HG02885 (cell line): Measurements from ENCODE around the gene B3GAT1.

Experiments
- ATAC-seq: cut with Tn5 transposase; IDR thresholded peaks from one replicate; pipeline ENCODE4 v1.9.1; 2021; ENCODE audit warnings: mild to moderate bottlenecking; ENCODE audit not compliant: unreplicated experiment, poor library complexity

Gene B3GAT1

DNA sequence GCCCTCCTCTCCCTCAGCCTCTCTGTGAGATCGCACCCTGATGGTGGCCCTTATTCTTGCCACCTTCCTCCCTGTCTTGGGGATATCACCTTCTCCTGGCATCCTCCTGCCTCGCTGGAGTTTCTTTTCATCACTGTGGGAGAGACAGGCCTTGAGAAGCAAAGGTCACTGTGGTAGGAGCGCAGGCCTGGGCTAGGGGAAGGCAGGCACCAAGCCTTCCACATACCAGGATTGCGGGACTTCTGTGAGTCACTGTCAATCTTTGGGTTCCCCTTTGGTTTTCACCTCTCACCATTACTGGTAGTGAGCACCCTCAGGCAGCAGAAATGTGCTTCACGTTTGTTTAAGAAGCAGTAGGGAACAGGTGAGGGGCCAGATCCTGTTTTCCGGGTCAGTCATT, 31.2 kb upstream of the B3GAT1 start:
- no peak for ATAC-seq

DNA sequence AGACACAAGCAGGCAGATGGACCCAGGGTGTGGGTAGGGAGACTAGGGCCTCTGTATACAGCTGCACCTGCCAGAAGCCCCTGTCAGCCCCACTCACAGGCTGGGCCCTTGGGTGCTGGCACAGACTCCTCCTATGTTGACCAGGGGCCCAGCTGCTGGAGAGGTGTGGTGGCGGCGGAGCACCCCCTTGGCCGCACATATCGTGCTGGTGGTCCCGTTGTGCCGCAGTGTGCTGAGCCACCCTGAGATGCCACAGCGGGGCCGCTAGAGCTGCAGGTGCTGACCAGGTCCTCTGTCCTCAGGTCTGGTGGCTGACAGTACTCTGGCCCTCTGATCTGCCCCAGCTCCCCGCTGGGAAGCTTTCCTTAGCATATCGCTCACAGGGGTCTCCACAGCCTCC, 30.2 kb upstream of the B3GAT1 start:
- no peak for ATAC-seq

DNA sequence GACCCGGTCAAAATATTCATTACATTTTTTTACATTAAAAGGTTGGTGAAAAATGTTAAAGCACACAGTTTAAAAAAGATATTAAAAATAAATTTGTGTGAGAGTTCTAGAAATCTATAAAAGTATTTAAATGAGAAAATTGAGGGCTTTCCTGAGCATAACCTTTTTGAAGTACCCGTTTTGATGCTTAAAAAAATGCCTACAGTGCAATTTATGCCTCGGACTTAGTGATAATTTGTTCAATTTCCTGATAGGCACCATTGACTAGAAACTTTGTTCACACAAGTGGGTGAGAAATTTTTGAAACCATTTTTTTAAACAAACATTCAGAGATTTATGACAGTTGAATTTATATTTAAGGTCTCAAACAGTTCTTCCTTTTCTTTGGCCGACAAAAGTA, 29.7 kb upstream of the B3GAT1 start:
- no peak for ATAC-seq

DNA sequence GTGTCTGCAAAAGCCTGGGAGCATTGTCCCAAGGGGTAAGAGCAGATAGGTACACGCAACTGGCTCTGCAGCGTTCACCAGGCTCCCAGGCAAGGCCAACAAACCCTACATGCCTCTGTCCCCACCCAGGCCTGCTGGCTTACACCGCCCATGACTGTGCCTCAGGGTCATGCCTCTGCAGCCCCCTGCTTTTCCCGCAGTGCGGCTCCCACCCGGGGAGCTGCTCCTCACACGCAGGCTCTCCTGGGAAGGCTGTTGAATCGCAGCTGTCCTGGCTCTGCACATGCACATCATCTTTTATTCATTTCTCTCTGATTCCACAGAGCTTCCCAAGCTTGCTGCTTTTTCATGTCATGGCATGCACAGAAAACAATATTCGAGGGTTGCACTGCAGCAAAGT, 29.2 kb upstream of the B3GAT1 start:
- ATAC-seq = no peak

DNA sequence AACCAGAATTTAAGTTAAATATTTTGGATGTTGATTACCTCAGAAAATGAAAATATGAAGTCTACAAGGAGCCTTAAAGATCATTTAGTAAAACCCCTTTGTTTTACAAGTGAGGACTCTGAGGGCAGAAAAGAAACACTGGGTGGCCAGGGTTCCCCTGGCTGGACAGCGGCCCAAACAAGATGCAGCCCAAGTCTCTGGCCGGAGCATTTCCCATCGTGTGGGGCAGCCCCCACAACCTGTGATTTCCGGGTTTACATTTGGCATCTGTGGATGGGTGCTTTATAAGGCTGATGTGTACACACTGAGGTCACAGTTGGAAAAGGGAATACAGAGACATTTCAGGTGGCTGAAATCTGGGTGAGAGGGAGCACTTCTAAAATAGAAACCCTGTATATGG, 28.8 kb upstream of the B3GAT1 start:
- ATAC-seq = no peak

DNA sequence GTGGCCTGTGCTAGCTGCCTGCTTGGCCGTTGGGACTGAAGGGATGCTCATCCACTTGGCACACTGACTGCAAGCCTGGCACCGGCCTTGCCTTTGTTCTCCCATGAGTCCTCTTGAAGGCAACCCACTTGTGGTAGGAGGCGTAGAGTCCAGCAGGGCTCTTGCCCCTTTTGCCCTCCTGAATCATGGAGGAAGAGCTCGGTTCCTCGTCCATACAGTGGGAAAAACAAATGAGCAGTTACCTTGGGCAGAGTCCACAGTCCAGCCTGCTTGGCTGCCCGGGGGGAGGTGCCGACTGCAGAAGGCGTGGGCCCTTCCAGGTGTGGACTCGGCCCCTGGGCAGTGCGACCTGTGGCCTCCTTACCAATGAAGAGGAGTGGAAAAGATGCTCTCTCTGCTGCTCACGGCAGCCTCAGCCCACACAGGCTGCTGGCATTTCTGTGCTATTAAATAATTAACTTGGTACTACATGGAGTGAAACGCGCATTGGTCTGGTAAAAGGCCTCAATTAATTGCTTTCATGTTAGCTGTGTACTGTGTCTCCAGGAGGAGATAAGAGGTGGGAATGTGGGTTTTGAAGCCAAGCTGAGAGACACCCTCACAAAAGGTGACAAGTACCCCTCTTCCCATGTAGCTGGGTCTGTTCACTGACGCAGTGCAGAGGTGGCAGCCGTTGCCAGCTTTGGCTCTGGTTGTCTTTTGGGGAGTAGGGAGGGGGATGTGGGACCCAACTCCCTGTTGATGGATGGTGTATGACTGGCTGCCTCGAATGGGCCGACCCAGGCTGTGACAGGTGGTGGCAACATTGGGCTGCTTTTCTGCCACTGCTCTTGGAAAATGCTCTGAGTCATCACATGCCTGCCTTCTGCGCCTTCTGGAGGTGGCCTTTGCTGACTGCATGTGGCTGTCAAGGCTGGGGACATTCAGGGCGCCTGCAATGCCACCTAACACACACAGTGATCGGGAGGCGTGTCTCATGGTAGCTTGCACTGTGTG, 26.8 kb upstream of the B3GAT1 start:
- no peak for ATAC-seq

DNA sequence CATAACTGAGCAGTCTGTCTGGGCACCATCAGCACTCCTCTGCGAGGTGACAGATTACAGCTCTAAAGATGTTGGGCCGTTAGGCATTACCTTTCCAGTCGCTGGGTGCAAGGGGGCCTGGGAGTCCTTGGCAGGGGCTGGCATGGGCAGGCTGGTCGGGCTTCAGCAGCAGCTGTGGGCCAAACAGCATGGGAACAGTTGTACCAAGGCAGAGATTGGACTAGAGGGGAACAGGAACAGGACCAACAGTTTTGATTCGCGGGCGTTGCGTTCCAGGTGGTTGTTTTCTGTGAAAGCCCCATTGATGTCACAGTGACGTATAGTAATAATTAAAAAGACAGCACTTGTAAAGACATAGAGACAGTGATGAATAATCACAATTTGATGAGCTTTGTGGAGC, 25.8 kb upstream of the B3GAT1 start:
- ATAC-seq = no peak

DNA sequence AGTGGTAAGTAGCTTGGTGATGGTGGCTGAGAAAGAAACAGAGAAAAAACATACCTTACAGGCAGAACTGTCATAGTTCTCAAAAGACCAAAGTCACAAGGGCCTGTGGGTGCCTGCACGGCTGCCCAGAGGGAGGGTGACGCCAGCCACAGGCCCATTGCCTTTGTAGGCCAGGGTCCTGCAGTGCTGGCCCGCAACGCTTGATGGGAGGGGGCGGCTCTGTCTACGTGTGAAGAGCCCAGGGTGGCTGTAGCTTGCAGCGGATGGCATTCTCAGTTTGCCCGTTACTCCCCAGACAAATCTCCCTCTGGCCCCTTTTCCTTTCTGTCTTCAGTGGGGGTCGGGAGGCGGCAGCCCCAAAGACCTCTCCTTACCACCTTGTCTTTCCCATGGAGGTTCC, 24.7 kb upstream of the B3GAT1 start:
- ATAC-seq = no peak

DNA sequence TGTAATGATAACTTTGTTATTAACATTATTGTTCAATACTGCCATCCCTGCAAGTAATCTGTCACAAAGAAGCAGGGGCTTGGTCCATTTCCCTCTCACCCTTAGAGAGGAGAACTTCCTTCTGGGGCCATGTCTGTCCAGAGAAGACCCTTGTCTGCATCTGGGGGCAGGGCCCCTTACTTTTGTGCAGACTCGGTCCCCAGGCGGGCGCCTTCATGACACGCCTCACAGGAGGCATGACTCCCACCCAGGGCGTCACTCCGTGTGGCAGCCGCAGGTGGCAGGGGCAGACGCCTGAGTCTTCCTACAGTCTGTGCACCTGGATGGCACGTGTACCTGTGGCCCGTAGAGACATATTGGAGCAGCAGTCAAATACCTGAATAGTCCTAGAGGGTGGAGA, 21.8 kb upstream of the B3GAT1 start:
- no peak for ATAC-seq

DNA sequence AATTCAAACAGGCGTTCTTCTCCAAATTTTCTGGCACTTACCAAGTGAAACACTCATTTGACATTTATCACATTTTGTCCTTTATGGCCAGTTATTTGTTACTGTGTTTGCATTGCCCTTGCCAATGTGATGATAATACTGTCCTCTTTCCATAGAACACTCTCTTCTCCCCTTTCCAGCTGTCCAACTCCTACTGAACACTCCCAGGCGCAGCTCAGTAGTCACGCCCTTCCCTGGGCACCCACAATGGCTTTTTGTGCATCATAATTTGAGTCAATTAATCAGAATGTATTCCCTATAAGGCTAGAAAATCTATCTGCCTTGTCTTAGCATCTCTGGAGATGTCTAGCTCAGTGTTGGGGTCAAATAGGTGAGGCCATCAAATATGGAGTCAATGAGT, 21.2 kb upstream of the B3GAT1 start:
- ATAC-seq = no peak

DNA sequence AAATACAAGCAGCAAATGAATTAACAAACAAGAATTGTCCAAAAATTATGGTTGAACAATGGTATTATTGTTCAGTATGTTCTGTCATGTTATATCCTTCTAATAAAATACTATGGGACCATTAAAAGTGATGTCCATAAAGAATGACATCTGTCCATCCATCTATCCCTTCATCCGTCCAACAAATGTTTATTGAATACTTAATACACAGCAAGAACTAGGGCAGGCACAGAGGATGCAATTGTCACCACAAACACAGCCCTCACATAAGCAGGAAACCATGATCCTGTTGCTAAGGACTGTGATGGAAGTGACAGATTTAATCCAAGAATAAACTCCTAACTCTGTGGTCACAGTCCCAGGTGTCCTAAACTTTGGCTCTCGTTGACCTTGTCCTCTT, 20.7 kb upstream of the B3GAT1 start:
- ATAC-seq = no peak

DNA sequence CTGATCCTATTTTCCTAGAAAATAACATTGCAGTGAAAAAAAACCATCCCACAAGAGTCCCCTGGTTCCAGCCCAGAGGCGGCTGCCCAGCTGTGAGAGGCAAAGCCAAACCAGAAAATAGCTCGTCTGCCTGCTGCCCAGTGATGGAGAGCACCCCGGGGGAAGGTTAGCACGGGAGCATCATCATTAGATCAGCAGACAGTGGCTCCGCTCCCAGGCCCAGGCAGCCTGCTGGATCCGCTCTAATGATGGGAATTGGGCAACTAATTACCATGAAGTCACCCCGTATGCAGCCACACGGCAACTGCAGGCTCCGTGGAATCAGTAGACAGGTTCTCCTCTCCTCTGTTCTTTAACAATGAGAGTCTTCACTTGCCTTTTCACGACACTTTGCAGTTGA, 17.1 kb upstream of the B3GAT1 start:
- no peak for ATAC-seq

DNA sequence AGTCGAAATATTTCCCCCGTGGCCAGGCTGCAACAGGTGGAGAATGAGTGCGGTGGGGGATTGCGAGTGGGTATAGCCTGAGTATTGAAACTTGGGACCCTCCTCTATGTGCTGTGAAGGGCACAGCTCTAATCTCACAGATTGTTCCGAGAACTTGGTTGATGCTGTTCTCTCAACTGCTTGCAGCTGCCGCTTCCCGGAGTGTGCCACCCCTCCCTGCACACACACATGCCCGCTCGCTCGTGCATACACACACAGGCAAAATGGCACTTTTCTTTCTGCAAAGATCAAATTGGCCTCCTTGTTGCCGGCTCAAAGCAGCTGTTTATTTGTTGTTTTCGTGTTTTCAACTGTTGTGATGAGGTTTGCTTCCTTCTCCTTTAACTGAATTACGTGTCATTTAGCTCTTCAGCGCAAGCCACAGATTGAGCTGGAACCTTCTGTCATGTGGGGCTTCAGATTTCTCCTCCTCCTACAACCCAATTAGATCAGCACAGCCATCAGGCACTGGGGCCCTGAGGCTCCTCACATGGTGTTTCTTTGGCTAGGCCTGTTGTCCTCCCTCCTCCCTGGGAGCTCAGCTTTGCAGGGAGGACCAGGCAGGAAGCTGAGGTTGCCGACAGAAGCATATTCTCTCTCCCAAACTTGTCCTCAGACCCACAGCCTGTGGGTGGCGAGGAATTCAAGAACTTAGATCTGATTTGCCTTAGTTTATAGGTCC, 13.9 kb upstream of the B3GAT1 start:
- no peak for ATAC-seq

DNA sequence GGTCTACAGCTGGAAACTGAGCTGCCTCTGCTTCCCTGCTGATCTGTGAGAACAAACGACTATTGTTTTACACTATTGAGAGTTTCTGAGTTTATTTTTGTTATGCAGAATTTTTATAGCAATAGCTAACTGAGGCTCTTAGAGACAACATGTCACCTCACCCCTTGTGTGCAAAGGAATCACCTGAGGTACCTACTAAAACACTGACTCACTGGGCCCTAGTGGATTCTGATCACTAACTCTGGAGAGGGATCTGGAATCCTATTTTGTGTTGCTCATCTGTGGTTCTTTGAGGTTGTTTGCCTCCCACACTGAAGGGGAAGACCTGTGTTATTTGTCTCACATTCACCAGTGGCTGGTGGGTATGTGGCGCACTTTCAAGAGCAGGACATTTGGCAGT, 13.4 kb upstream of the B3GAT1 start:
- no peak for ATAC-seq

DNA sequence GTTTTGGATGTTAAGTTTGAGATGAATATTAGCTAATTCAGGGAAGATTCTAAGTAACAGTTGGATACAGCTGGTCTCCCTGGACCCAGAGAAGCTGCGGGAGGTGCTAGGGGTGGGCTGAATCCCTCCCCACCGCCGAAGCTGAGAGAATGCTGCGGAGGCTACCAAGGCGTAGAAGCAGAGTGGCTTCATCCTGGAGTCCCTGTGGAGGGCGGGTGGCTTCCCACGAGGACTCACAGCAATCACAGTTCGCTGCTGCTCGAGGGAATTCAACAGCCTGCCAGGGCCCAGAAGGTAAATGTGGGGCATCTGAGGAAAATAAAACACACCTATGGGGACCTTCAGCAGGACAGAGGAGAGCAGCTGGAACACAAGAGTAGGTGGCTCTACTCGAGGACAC, 11.1 kb upstream of the B3GAT1 start:
- ATAC-seq = no peak

DNA sequence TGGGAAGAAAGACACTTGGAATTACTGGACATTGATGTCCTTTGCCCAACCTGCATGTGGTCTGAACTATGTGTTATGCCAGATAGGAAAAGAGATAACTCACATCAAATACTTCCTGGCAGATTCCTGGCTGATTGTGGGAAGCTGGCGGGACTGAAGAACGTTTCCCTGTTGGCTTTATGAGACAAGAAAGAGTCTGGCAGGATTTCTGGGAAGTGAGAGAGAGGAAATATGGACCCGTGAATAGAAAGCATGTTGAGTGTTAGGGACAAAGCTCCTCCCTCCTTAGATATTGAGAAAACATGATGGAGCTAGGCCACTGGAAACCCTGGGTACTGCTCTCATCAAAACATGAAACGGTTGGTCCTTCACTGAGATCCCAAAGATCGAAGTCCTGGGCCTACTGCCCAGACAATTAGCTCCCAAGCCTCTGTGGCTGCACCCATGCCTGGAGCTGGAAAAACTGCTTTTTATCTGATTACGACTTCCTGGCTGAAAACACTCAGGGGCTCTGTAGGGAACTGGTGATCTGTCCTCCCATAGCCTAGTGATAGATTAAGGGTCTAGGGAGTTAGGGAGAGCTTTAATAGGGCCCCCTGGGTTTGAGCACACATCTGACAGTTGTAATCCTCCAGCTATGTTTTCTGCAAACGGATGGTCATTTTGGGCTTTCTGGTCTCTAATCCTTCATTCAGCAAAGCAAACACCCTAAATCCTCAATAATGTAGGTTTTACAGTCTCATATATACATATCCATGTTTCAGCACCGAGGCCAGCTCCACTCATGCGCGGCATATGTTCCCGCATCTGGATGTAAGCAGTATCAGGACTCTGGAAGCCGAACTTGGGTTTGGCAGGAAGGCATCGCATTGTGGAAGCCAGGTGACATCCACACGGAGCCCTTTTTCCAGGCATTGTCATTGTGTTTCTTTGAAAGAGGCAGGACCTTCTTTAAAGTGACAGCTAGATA, 6.1 kb upstream of the B3GAT1 start:
- ATAC-seq = no peak

DNA sequence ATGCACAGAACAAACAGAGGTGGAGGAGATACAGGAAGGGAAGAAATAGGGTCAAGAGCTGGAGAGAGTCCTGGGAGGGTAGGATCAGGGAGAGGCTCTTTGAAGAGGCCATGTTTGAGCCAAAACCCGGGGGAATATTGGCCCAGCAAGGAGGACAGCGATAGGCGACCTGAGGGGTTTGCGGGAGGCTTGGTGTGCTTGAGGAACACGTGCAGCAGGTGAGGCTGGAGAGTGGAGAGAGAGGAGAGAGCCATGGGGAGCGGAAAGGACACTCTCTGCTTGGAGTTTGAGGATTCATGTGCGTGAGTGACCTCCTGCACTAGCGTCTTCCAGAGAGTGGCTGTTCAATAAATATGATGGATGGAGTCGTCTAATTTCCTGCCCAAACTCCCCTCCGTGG, 4.7 kb upstream of the B3GAT1 start:
- ATAC-seq = no peak

DNA sequence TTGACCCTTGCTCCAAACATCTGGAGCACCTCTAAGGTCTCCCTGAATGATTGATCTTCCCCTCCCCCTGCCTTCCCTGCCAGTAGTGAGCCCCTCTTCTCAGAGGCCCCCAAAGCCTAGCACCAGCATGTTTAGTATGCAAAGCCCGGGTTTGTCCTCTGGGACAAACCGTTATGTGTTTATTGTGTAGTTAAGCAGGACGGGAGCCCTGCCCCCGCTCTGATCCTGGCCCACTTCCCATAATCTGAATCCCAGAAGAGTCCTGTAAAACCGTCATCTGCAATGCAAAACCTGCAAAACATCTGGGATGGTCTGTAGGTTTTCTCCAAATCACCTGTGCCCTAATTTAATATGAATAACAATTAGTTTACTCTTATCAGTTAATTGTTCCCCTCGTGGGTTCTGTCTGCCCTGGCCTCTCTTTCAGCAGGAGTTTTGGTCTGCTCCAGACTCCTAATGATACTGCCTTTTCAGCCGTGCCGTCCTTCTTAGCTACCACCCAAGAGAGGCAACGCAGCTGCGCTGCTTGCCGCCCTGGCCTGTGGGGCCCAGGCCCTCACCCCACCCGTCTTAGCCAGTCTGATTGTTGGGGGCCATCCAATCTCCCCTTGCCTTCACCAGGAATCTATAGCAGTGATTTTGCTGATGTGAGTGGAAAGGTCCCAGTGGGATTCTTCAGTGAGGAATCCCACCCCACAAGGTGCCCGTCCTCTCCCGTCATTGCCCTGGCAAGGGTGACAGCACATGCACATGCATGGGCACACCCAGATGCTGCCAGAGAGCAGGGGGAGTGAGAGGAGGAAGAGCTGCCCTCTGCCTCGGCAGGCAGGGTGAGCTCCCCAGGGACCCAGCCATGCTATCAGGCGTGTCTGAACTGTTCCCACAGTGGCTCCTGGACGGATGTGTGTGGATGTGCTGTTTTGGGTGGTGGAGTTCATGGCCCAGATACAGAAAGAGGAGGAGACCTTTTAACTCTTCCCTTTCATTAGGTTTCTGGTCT, 3.0 kb upstream of the B3GAT1 start:
- no peak for ATAC-seq
